ENCODE measurements around the gene DYNC1H1.

Gene DYNC1H1

GRCh38 chr14:101939646-101940170, 24.7 kb upstream of the DYNC1H1 start:
- Histone ChIP-seq H3K9ac (ENCODE audit: low read length in 5 of 5) (no peak overlapping the region), H3K9me3 (ENCODE audit: control insufficient read depth in 5 of 5, low read length in 5 of 5) (no peaks in the 10 kb centered on the region)

GRCh38 chr14:101944451-101944850, 19.9 kb upstream of the DYNC1H1 start:
- H3K4me3 ChIP-seq (ENCODE audit: low read depth in 1 of 5, low read length in 5 of 5), result no peak overlapping the region
- no peaks in the 10 kb centered on the region for H3K36me3 ChIP-seq (ENCODE audit: control insufficient read depth in 5 of 5, insufficient read depth in 5 of 5, low read length in 5 of 5)
- no peak overlapping the region for H3K27ac ChIP-seq (ENCODE audit: low read depth, low read length)
- H3K9me3 ChIP-seq (ENCODE audit: control insufficient read depth in 5 of 5, low read length in 5 of 5), result no peaks in the 10 kb centered on the region
- H3K4me1 ChIP-seq (ENCODE audit: control insufficient read depth in 5 of 5, insufficient read depth in 5 of 5, low read length in 5 of 5), result peaks cover 6 to 16% (median 15%) of the 10 kb centered on the region in 5 donors
- H3K27me3 ChIP-seq (ENCODE audit: control insufficient read depth in 5 of 5, insufficient read depth in 4 of 5, low read length in 5 of 5), result peaks cover 0 to 6% (median 0%) of the 10 kb centered on the region in 5 donors
- H3K9ac ChIP-seq (ENCODE audit: low read length in 5 of 5), result no peak overlapping the region

More at GRCh38 chr14:101939646-101940170, 24.7 kb upstream of the DYNC1H1 start:
- Histone ChIP-seq H3K4me3 (ENCODE audit: low read depth in 1 of 5, low read length in 5 of 5) (no peak overlapping the region), H3K36me3 (ENCODE audit: control insufficient read depth in 5 of 5, insufficient read depth in 5 of 5, low read length in 5 of 5) (no peaks in the 10 kb centered on the region), H3K4me1 (ENCODE audit: control insufficient read depth in 5 of 5, insufficient read depth in 5 of 5, low read length in 5 of 5) (no peaks in the 10 kb centered on the region), H3K27ac (ENCODE audit: low read depth, low read length) (no peak overlapping the region), H3K27me3 (ENCODE audit: control insufficient read depth in 5 of 5, insufficient read depth in 4 of 5, low read length in 5 of 5) (peaks cover 4 to 21% (median 5%) of the 10 kb centered on the region in 5 donors)

DNA sequence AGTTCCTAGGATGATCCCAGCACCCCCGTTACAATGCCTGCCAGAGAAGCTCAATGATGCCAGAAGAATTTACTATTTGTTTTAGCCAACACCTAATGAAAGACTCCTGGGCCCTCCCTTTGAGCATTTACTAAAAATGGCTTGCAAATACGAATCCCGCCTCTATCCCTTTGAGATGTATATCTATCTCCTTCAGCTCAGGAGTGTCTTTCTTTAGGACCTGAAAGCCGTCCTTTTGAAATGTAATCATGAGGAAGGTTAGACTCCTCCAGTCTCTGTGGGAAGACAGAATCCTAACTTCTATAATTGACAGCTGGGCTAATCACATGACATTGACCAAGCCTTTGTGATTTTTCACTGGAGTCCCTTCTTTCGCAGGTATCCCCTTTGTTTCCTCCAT, 19.2 kb upstream of the DYNC1H1 start:
- Histone ChIP-seq H3K4me3 (ENCODE audit: low read depth in 1 of 5, low read length in 5 of 5) (no peak overlapping the region), H3K27me3 (ENCODE audit: control insufficient read depth in 5 of 5, insufficient read depth in 4 of 5, low read length in 5 of 5) (peaks cover 0 to 6% (median 0%) of the 10 kb centered on the region in 5 donors), H3K9me3 (ENCODE audit: control insufficient read depth in 5 of 5, low read length in 5 of 5) (no peaks in the 10 kb centered on the region), H3K27ac (ENCODE audit: low read depth, low read length) (no peak overlapping the region), H3K9ac (ENCODE audit: low read length in 5 of 5) (no peak overlapping the region), H3K4me1 (ENCODE audit: control insufficient read depth in 5 of 5, insufficient read depth in 5 of 5, low read length in 5 of 5) (peaks cover 6 to 22% (median 21%) of the 10 kb centered on the region in 5 donors), H3K36me3 (ENCODE audit: control insufficient read depth in 5 of 5, insufficient read depth in 5 of 5, low read length in 5 of 5) (no peaks in the 10 kb centered on the region)

- peak overlapping the region; percentile 82 to 93 (median 87) for H3K4me3 ChIP-seq (ENCODE audit: low read depth in 1 of 5, low read length in 5 of 5)
- H3K4me1 ChIP-seq (ENCODE audit: control insufficient read depth in 5 of 5, insufficient read depth in 5 of 5, low read length in 5 of 5), result peaks cover 6 to 30% (median 24%) of the 10 kb centered on the region in 5 donors
- peak overlapping the region; percentile 60 to 97 (median 97) for H3K9ac ChIP-seq (ENCODE audit: low read length in 5 of 5)
- no peaks in the 10 kb centered on the region for H3K36me3 ChIP-seq (ENCODE audit: control insufficient read depth in 5 of 5, insufficient read depth in 5 of 5, low read length in 5 of 5)
- H3K27ac ChIP-seq (ENCODE audit: low read depth, low read length), result peak overlapping the region; percentile 99
- no peaks in the 10 kb centered on the region for H3K9me3 ChIP-seq (ENCODE audit: control insufficient read depth in 5 of 5, low read length in 5 of 5)
- peaks cover 0 to 4% (median 0%) of the 10 kb centered on the region in 5 donors for H3K27me3 ChIP-seq (ENCODE audit: control insufficient read depth in 5 of 5, insufficient read depth in 4 of 5, low read length in 5 of 5)
Measured at GRCh38 chr14:101947577-101947903, 16.8 kb upstream of the DYNC1H1 start.

DNA sequence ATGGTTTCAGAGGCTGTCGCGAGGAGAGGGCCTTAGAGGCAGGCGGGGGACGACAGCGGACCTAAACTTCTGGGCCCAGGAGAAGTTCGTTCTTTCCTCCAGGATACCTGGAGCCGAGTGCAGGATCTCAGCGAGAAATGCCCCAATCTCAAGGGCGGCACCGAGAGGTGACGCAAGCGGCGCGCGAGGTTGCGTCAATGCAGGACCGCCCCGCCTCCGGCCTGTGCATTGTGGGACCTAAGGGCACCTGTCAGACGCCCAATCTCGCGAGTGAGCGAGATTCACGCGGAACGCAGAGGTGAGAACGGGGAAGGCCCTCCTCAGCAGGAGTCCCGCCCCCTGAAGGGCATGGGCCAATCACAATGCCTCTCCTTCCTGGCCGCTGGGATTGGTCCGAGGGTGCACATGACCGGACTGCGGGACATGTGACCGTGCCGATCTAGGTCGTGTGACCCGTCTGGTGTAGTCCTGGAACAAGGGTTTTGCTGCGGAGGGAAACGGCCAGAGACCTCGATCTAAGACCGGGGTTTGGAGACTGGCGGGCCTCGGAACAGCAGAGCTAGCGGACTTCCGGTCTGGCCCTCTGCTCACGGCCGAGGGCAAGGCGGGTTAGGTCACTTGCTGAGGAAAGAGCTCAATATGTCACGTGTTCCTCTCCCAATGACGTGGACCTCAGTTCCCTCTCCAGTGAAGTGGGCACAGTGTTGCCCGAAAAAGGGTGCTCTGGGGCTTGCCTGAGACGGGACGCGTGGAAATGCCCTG, 16.3 kb upstream of the DYNC1H1 start:
- no peaks in the 10 kb centered on the region for H3K36me3 ChIP-seq (ENCODE audit: control insufficient read depth in 5 of 5, insufficient read depth in 5 of 5, low read length in 5 of 5)
- peak overlapping the region; percentile 99 for H3K27ac ChIP-seq (ENCODE audit: low read depth, low read length)
- peaks cover 6 to 30% (median 24%) of the 10 kb centered on the region in 5 donors for H3K4me1 ChIP-seq (ENCODE audit: control insufficient read depth in 5 of 5, insufficient read depth in 5 of 5, low read length in 5 of 5)
- H3K27me3 ChIP-seq (ENCODE audit: control insufficient read depth in 5 of 5, insufficient read depth in 4 of 5, low read length in 5 of 5), result peaks cover 0 to 2% (median 0%) of the 10 kb centered on the region in 5 donors
- peak overlapping the region; percentile 94 to 99 (median 97) for H3K9ac ChIP-seq (ENCODE audit: low read length in 5 of 5)
- H3K9me3 ChIP-seq (ENCODE audit: control insufficient read depth in 5 of 5, low read length in 5 of 5), result no peaks in the 10 kb centered on the region
- H3K4me3 ChIP-seq (ENCODE audit: low read depth in 1 of 5, low read length in 5 of 5), result peak overlapping the region; percentile 82 to 93 (median 87)

DNA sequence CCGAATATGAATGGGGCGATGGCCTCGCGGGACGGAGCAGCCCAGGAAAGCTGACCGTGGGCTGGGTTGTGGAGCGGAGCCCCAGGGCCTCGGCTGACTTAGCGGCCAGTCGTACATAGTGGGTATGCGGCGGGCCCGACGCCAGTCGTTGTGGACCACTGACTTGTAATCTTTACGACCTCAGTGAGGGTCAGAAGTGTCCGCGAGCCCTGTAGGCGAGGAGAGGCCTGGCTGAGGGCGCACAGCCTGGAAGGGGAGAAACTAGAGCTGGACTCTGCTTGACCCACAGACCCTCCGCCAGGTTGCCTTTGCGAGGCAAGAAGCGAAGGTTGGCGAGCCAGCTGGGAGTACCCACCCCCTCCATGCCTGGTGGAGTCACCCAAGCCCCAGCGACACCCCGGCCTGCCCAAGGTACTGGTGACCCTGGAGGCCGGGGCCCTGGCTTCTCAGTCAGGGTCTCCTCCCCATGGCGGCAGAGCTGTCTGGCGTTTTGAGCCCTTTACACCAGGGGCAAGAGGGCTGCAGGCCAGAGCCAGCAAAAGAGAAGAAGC, 15.6 kb upstream of the DYNC1H1 start:
- Histone ChIP-seq H3K27me3 (ENCODE audit: control insufficient read depth in 5 of 5, insufficient read depth in 4 of 5, low read length in 5 of 5) (peaks cover 0 to 2% (median 0%) of the 10 kb centered on the region in 5 donors), H3K36me3 (ENCODE audit: control insufficient read depth in 5 of 5, insufficient read depth in 5 of 5, low read length in 5 of 5) (no peaks in the 10 kb centered on the region), H3K9ac (ENCODE audit: low read length in 5 of 5) (peak overlapping the region; percentile 92 to 99 (median 97))

DNA sequence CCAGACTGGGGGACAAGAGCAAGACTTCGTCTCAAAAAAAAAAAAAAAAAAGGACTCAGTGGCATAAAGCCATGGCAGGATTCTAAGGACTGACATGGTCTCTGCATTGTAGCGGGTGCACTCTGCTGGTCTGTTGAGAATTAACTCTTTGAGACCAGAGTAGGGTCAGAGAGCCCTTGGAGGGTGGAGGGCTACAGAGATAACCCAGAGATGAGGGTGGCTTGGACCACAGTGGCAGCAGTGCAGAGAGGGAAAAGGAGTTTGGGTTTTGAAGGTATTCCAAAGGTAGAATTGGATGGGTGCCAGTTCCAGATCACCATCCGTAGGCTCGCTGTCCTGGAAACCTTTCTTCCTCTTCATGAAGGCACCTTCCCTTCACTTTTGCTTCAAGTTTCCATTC, 14.3 kb upstream of the DYNC1H1 start:
- H3K9ac ChIP-seq (ENCODE audit: low read length in 5 of 5), result peak overlapping the region in 1 of 5 donors; percentile 2
- peaks cover 6 to 30% (median 24%) of the 10 kb centered on the region in 5 donors for H3K4me1 ChIP-seq (ENCODE audit: control insufficient read depth in 5 of 5, insufficient read depth in 5 of 5, low read length in 5 of 5)
- H3K27ac ChIP-seq (ENCODE audit: low read depth, low read length), result no peak overlapping the region
- no peaks in the 10 kb centered on the region for H3K9me3 ChIP-seq (ENCODE audit: control insufficient read depth in 5 of 5, low read length in 5 of 5)
- H3K27me3 ChIP-seq (ENCODE audit: control insufficient read depth in 5 of 5, insufficient read depth in 4 of 5, low read length in 5 of 5), result peaks cover 0 to 2% (median 0%) of the 10 kb centered on the region in 5 donors
- H3K4me3 ChIP-seq (ENCODE audit: low read depth in 1 of 5, low read length in 5 of 5), result no peak overlapping the region
- no peaks in the 10 kb centered on the region for H3K36me3 ChIP-seq (ENCODE audit: control insufficient read depth in 5 of 5, insufficient read depth in 5 of 5, low read length in 5 of 5)

More for the DNA sequence above, 15.6 kb upstream of the DYNC1H1 start:
- Histone ChIP-seq H3K9me3 (ENCODE audit: control insufficient read depth in 5 of 5, low read length in 5 of 5) (no peaks in the 10 kb centered on the region), H3K4me3 (ENCODE audit: low read depth in 1 of 5, low read length in 5 of 5) (peak overlapping the region; percentile 77 to 87 (median 85)), H3K4me1 (ENCODE audit: control insufficient read depth in 5 of 5, insufficient read depth in 5 of 5, low read length in 5 of 5) (peaks cover 6 to 30% (median 24%) of the 10 kb centered on the region in 5 donors), H3K27ac (ENCODE audit: low read depth, low read length) (peak overlapping the region; percentile 99)

GRCh38 chr14:101950516-101951215, 13.7 kb upstream of the DYNC1H1 start:
- Histone ChIP-seq H3K4me1 (ENCODE audit: control insufficient read depth in 5 of 5, insufficient read depth in 5 of 5, low read length in 5 of 5) (peaks cover 6 to 30% (median 24%) of the 10 kb centered on the region in 5 donors), H3K9ac (ENCODE audit: low read length in 5 of 5) (peak overlapping the region in 2 of 5 donors; percentile 2 to 29), H3K27me3 (ENCODE audit: control insufficient read depth in 5 of 5, insufficient read depth in 4 of 5, low read length in 5 of 5) (peaks cover 0 to 2% (median 0%) of the 10 kb centered on the region in 5 donors), H3K36me3 (ENCODE audit: control insufficient read depth in 5 of 5, insufficient read depth in 5 of 5, low read length in 5 of 5) (no peaks in the 10 kb centered on the region), H3K4me3 (ENCODE audit: low read depth in 1 of 5, low read length in 5 of 5) (no peak overlapping the region), H3K27ac (ENCODE audit: low read depth, low read length) (no peak overlapping the region), H3K9me3 (ENCODE audit: control insufficient read depth in 5 of 5, low read length in 5 of 5) (no peaks in the 10 kb centered on the region)

DNA sequence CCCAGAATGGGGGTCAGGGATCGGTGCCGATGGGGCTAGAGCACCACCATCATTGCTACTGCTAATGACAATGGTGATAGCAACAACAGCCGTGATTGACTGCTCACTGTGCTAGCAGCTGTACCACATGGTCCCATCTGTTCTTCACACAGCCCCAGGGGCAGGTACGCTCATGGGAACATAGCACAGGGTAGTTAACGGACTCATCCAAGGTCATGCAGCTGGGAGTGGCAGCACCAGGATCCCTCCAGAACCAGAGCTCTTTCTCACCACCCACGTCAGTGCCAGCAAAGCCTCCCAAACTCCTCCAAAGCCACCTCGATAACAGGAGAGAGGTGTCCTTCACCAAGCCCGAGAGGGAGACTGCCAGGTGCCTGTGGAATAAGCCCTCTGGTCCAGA, 11.2 kb upstream of the DYNC1H1 start:
- Histone ChIP-seq H3K4me1 (ENCODE audit: control insufficient read depth in 5 of 5, insufficient read depth in 5 of 5, low read length in 5 of 5) (peaks cover 3 to 25% (median 18%) of the 10 kb centered on the region in 5 donors), H3K9me3 (ENCODE audit: control insufficient read depth in 5 of 5, low read length in 5 of 5) (no peaks in the 10 kb centered on the region), H3K9ac (ENCODE audit: low read length in 5 of 5) (peak overlapping the region in 1 of 5 donors; percentile 13), H3K27ac (ENCODE audit: low read depth, low read length) (no peak overlapping the region), H3K4me3 (ENCODE audit: low read depth in 1 of 5, low read length in 5 of 5) (no peak overlapping the region), H3K27me3 (ENCODE audit: control insufficient read depth in 5 of 5, insufficient read depth in 4 of 5, low read length in 5 of 5) (peaks cover 0 to under 1% (median 0%) of the 10 kb centered on the region in 5 donors), H3K36me3 (ENCODE audit: control insufficient read depth in 5 of 5, insufficient read depth in 5 of 5, low read length in 5 of 5) (no peaks in the 10 kb centered on the region)
